HEK293 (cell line): ENCODE data around the gene SNX8.

Experiments
- CTCF ChIA-PET: fragments of 350-600 bp; formaldehyde crosslinking; extraction: SDS; loops from one replicate; lab custom pipeline; 2021; ENCODE audit warnings: antibody characterized with exemption; lab: Yijun Ruan, JAX
- POLR2A ChIA-PET: fragments of 300-600 bp; formaldehyde crosslinking; extraction: SDS; loops from one replicate; lab custom pipeline; 2020; ENCODE audit warnings: antibody characterized with exemption, inconsistent platforms; lab: Yijun Ruan, JAX
- H3K27ac ChIP-seq: fragments of 200-500 bp; sonication (Bioruptor generic); 2 replicates; pipeline ENCODE4 v1.5.1; 2014; ENCODE audit warnings: low read depth, low read length, control low read depth, inconsistent platforms; ENCODE audit errors: extremely low read depth
- H3K36me3 ChIP-seq, 2 experiments: fragments of 200-500 bp in 1 of 2; sonication (Bioruptor generic) in 1 of 2; 1 replicate in 1 of 2; 2 replicates in 1 of 2; pipeline ENCODE4 v1.5.1; 2014 to 2017; ENCODE audit warnings: inconsistent platforms in 2 of 2, low read length in 2 of 2; ENCODE audit not compliant: control insufficient read depth in 2 of 2, insufficient read depth in 1 of 2
- H3K4me1 ChIP-seq: fragments of 200-500 bp; sonication (Bioruptor generic); 2 replicates; pipeline ENCODE4 v1.5.1; 2014; ENCODE audit warnings: mild to moderate bottlenecking, low read length, inconsistent platforms; ENCODE audit not compliant: control insufficient read depth, insufficient read depth
- H3K4me3 ChIP-seq: 2 replicates; pipeline ENCODE4 v1.5.1; 2011; ENCODE audit warnings: low read depth, mild to moderate bottlenecking, control low read depth, low read length, moderate library complexity
- H3K9me3 ChIP-seq: fragments of 200-500 bp; sonication (Bioruptor generic); 2 replicates; pipeline ENCODE4 v1.5.1; 2014; ENCODE audit warnings: low read depth, low read length, inconsistent platforms; ENCODE audit not compliant: control insufficient read depth, insufficient read depth
- KLF16 ChIP-seq: fragments of 450-650 bp; formaldehyde crosslinking; IDR thresholded peaks from 2 replicates; pipeline ENCODE4 v1.5.1; 2017; ENCODE audit warnings: missing biosample characterization, missing genetic modification characterization
- RBAK ChIP-seq: fragments of 450-650 bp; formaldehyde crosslinking; IDR thresholded peaks from 2 replicates; pipeline ENCODE4 v1.5.1; 2016; ENCODE audit warnings: missing biosample characterization, missing genetic modification characterization
- ZBTB1 ChIP-seq: fragments of 450-650 bp; formaldehyde crosslinking; IDR thresholded peaks from 2 replicates; pipeline ENCODE4 v1.5.1; 2016; ENCODE audit warnings: missing biosample characterization, missing genetic modification characterization
- ZBTB21 ChIP-seq: fragments of 450-650 bp; formaldehyde crosslinking; IDR thresholded peaks from 2 replicates; pipeline ENCODE4 v1.5.1; 2017; ENCODE audit warnings: missing biosample characterization, missing genetic modification characterization
- ZNF184 ChIP-seq: fragments of 450-650 bp; IDR thresholded peaks from 2 replicates; pipeline ENCODE4 v1.5.1; 2018; ENCODE audit warnings: missing biosample characterization, mild to moderate bottlenecking, missing genetic modification characterization
- ZNF239 ChIP-seq: fragments of 450-650 bp; formaldehyde crosslinking; IDR thresholded peaks from 2 replicates; pipeline ENCODE4 v1.5.1; 2016; ENCODE audit warnings: missing biosample characterization, missing genetic modification characterization
- ZNF280C ChIP-seq: fragments of 450-650 bp; formaldehyde crosslinking; IDR thresholded peaks from 2 replicates; pipeline ENCODE4 v1.5.1; 2016; ENCODE audit warnings: missing biosample characterization, missing genetic modification characterization
- ZNF292 ChIP-seq: fragments of 450-650 bp; formaldehyde crosslinking; IDR thresholded peaks from 2 replicates; pipeline ENCODE4 v1.5.1; 2016; ENCODE audit warnings: low read depth, missing biosample characterization, missing genetic modification characterization, borderline replicate concordance
- ZNF394 ChIP-seq: fragments of 450-650 bp; formaldehyde crosslinking; IDR thresholded peaks from 2 replicates; pipeline ENCODE4 v1.5.1; 2016; ENCODE audit warnings: missing biosample characterization, missing genetic modification characterization, mild to moderate bottlenecking, moderate library complexity, borderline replicate concordance
- ZNF513 ChIP-seq: fragments of 450-650 bp; IDR thresholded peaks from 2 replicates; pipeline ENCODE4 v1.5.1; 2018; ENCODE audit warnings: missing biosample characterization, missing genetic modification characterization
- ZNF518A ChIP-seq: fragments of 450-650 bp; formaldehyde crosslinking; conservative IDR thresholded peaks from 2 replicates; pipeline ENCODE4 v1.5.1; 2016; ENCODE audit warnings: low read depth, missing biosample characterization, missing genetic modification characterization
- ZNF548 ChIP-seq: fragments of 450-650 bp; formaldehyde crosslinking; IDR thresholded peaks from 2 replicates; pipeline ENCODE4 v1.5.1; 2016; ENCODE audit warnings: missing biosample characterization, missing genetic modification characterization
- ZNF639 ChIP-seq: fragments of 450-650 bp; formaldehyde crosslinking; IDR thresholded peaks from 2 replicates; pipeline ENCODE4 v1.5.1; 2016; ENCODE audit warnings: missing biosample characterization, missing genetic modification characterization
- ZNF707 ChIP-seq: fragments of 450-650 bp; formaldehyde crosslinking; IDR thresholded peaks from 2 replicates; pipeline ENCODE4 v1.5.1; 2016; ENCODE audit warnings: missing biosample characterization, missing genetic modification characterization
- ZNF747 ChIP-seq: fragments of 450-650 bp; formaldehyde crosslinking; IDR thresholded peaks from 2 replicates; pipeline ENCODE4 v1.5.1; 2016; ENCODE audit warnings: missing biosample characterization, missing genetic modification characterization
- ZNF843 ChIP-seq: fragments of 450-650 bp; formaldehyde crosslinking; IDR thresholded peaks from 2 replicates; pipeline ENCODE4 v1.5.1; 2016; ENCODE audit warnings: missing biosample characterization, missing genetic modification characterization

SNX8 gene

DNA sequence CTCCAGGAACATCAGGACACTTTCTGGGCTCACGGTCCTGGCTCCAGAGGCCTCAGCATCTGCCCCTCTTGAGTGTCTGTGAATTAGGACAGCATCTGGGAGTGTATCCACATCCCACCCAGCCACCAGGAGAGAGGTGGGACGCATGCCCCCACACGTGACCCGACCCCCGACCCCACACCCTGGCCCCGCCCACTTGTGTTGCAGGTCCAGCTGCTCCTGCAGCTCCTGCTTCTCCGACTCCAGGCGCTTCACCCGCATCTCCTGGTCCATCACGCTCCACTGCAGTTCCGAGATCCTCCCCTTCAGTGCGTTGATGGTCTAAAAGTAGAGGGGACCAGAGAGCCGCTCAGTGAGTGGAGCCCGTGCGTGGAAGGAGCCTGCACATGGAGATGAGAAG is 95.1 kb downstream of the SNX8 start (continued):
- TF ChIP-seq ZNF513 (no peak), ZNF707 (tag by site-specific recombination) (no peak), ZNF639 (tag by site-specific recombination) (no peak)
- TF ChIP-seq, all 188 proteins: peak for 0

DNA sequence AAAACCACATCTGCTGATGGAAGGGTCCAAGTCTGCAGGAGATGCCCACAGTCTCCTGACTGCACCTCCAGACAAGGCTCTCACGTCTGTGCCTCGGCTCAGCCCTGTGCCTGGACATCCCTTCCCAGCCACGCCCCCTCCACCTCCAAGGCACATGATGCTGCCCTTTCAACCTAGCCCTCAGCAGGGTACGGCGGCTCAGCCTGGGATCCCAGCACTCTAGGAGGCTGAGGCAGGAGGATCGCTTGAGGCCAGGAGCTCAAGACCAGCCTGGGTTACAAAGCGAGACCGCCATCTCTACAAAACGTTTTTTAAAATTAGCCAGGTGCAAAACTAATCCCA is 95.8 kb downstream of the SNX8 start:
- Histone ChIP-seq H3K27ac (no peak overlapping the region), H3K9me3 (no peaks in the 10 kb centered on the region), H3K4me1 (no peaks in the 10 kb centered on the region), H3K36me3 (peaks cover 4 to 81% of the 10 kb centered on the region in 2 experiments; a peak in 2 of 3 replicates), H3K4me3 (no peak overlapping the region)
- CTCF ChIA-PET = no interaction called here
- TF ChIP-seq ZBTB21 (tag by site-specific recombination) = no peak
- TF ChIP-seq ZNF548 (tag by site-specific recombination) = no peak
- TF ChIP-seq ZNF292 = no peak
- no peak for TF ChIP-seq ZNF843 (tag by site-specific recombination)
- no peak for TF ChIP-seq ZNF184
- no peak for TF ChIP-seq ZNF280C (tag by site-specific recombination)
- TF ChIP-seq RBAK (tag by site-specific recombination) = no peak
- TF ChIP-seq ZNF394 = no peak
- TF ChIP-seq ZNF518A (tag by site-specific recombination) = no peak
- TF ChIP-seq ZNF513 = no peak
- TF ChIP-seq KLF16 (tag by site-specific recombination) = no peak
- TF ChIP-seq ZNF747 (tag by site-specific recombination) = no peak
- no peak for TF ChIP-seq ZBTB1 (tag by site-specific recombination)
- TF ChIP-seq ZNF239 (tag by site-specific recombination) = no peak
- POLR2A ChIA-PET = no interaction called here
